Stimulated activated naive CD8-positive, alpha-beta T cell treated with anti-CD3 and anti-CD28 coated beads, Interleukin-15, amount 100 ng/mL, for 72 hours (primary cell): ENCODE measurements around the gene MDC1.
"Not testable (repeated sequence)": the region's sequence is repeated elsewhere in the genome, so short reads cannot be mapped to it uniquely, and the experiment has no call there.

Source experiments
- ATAC-seq: fragments of 150-1000 bp; cut with Tn5 transposase; 2 replicates; pipeline ENCODE4 v1.10.0; 2021; ENCODE audit warnings: mild to moderate bottlenecking, moderate library complexity
- DNase-seq, 2 donors: peaks; one replicate each; pipeline ENCODE4 v3.0.0; 2021 to 2022
- H3K27ac Mint-ChIP-seq, 2 donors: one replicate each; pipeline ENCODE4 v1.8.0; 2022; ENCODE audit warnings: mild to moderate bottlenecking in 2 of 2, mixed read lengths in 2 of 2, moderate library complexity in 2 of 2
- H3K27me3 Mint-ChIP-seq: one replicate; pipeline ENCODE4 v1.8.0; 2022; ENCODE audit warnings: mixed read lengths
- H3K4me1 Mint-ChIP-seq: one replicate; pipeline ENCODE4 v1.8.0; 2022; ENCODE audit warnings: mild to moderate bottlenecking, mixed read lengths
- H3K4me3 Mint-ChIP-seq, 2 donors: one replicate each; pipeline ENCODE4 v1.8.0; 2022; ENCODE audit warnings: mild to moderate bottlenecking in 2 of 2, mixed read lengths in 2 of 2, moderate library complexity in 1 of 2
- H3K9me3 Mint-ChIP-seq, 2 donors: one replicate each; pipeline ENCODE4 v1.8.0; 2022; ENCODE audit warnings: mixed read lengths in 2 of 2

Gene MDC1

GRCh38 chr6:30722280-30723112 lies 5.4 kb upstream of the MDC1 start:
- peaks cover 65% of the 10 kb centered on the region for H3K4me1 Mint-ChIP-seq
- H3K27me3 Mint-ChIP-seq, result no peaks in the 10 kb centered on the region
- H3K9me3 Mint-ChIP-seq, result no peaks in the 10 kb centered on the region
- ATAC-seq (no peak), DNase-seq (peak; percentile 80 to 81)
- H3K27ac Mint-ChIP-seq, result peak overlapping the region; percentile 79 to 99
- peak overlapping the region; percentile 88 for H3K4me3 Mint-ChIP-seq

DNA sequence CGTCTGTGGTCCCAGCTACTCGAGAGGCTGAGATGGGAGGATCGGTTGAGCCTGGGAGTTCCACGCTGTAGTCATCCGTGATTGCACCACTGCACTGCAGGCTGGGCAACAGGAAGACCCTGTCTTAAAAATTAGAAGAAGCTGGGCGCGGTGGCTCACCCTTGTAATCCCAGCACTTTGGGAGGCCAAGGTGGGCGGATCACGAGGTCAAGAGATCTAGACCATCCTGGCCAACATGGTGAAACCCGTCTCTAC lies 4.9 kb upstream of the MDC1 start:
- ATAC-seq, H3K27me3 Mint-ChIP-seq, H3K9me3 Mint-ChIP-seq: not testable (repeated sequence)
- peak in 1 of 2 donors; percentile 39 for DNase-seq
- H3K4me1 Mint-ChIP-seq, result peaks cover 69% of the 10 kb centered on the region
- peak overlapping the region; percentile 79 to 99 for H3K27ac Mint-ChIP-seq
- H3K4me3 Mint-ChIP-seq, result peak overlapping the region; percentile 88

- no peaks in the 10 kb centered on the region for H3K9me3 Mint-ChIP-seq
- H3K4me3 Mint-ChIP-seq, result peak overlapping the region; percentile 88
- peak overlapping the region; percentile 99 for H3K27ac Mint-ChIP-seq
- no peaks in the 10 kb centered on the region for H3K27me3 Mint-ChIP-seq
- peaks cover 75% of the 10 kb centered on the region for H3K4me1 Mint-ChIP-seq
- DNase-seq, result peak; percentile 94 to 96
- ATAC-seq, result peak; percentile 30
Observed at GRCh38 chr6:30721198-30722024, 4.3 kb upstream of the MDC1 start.

- DNase-seq, result peak; percentile 65 to 79
- no peaks in the 10 kb centered on the region for H3K27me3 Mint-ChIP-seq
- peak overlapping the region; percentile 88 for H3K4me3 Mint-ChIP-seq
- H3K4me1 Mint-ChIP-seq, result peaks cover 79% of the 10 kb centered on the region
- ATAC-seq, result no peak
- peak overlapping the region; percentile 99 for H3K27ac Mint-ChIP-seq
- H3K9me3 Mint-ChIP-seq, result no peaks in the 10 kb centered on the region
Observed at GRCh38 chr6:30720738-30721197, 3.7 kb upstream of the MDC1 start.

DNA sequence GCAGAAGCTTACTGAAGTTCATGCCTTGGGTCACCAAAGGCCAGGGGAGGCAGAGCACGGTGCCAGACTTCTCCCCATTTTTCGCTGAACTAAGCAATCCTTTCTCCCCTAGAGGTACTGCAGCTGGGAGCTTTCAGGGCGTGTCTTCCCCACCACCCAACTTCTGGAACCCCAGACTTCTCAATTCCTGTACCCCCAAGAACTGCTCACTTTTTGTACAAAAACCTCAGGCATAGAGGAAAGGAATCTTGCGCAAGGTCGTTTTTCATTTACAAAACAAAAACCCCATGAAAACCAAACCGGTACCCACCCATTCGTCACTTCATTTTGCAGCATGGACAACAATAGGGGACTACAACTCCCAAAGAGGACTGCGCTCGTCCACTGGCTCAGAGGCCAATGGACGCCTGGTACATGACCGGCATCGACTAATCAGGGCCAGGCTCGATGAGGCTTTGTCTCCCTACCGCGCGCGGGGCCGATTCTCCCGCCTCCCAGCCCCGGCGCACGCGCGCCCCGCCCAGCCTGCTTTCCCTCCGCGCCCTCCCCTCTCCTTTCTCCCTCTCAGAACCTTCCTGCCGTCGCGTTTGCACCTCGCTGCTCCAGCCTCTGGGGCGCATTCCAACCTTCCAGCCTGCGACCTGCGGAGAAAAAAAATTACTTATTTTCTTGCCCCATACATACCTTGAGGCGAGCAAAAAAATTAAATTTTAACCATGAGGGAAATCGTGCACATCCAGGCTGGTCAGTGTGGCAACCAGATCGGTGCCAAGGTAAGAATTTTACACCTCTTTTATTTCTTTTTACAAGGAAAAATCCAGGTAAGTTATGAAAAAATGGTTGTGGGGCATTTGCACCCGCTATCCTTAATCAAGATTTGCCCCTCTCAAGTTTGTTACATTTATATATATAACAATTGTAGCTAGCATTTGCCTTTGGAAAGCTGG lies 3.0 kb upstream of the MDC1 start, which contains the start of gene TUBB:
TUBB (plus strand) TSS at position 562 of the 947 bp plus-strand sequence; CDS start at position 717, 155 bp downstream.
- H3K4me3 Mint-ChIP-seq, result peak within 1 kb of the TSS; percentile 88
- no peaks in the 10 kb centered on the region for H3K27me3 Mint-ChIP-seq
- DNase-seq (peak; percentile 91 to 95), ATAC-seq (peak; percentile 72)
- peaks cover 79% of the 10 kb centered on the region for H3K4me1 Mint-ChIP-seq
- no peaks in the 10 kb centered on the region for H3K9me3 Mint-ChIP-seq
- H3K27ac Mint-ChIP-seq, result peak within 1 kb of the TSS; percentile 99

DNA sequence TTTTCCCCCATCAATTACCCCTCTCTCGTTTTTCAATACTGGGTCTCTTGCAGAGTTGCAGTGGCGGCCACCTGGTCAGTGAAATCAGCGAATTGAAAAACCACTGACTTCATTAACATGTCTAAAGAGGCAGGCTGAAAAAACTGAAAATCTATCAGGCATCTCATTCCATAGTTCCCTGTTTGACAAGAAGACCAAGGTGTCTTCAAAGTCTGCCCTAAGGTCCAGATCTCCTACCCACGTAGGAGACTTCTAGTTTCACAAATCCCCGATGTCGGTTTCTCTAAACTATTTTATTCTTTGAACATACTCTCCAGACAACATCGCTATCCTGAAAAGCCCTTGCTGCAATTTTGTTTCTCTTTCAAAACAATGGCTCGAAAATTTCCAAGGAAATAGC lies 2.3 kb upstream of the MDC1 start:
- H3K4me1 Mint-ChIP-seq, result peaks cover 78% of the 10 kb centered on the region
- DNase-seq, result no peak
- H3K4me3 Mint-ChIP-seq, result peak overlapping the region; percentile 88
- no peak for ATAC-seq
- H3K9me3 Mint-ChIP-seq, result no peaks in the 10 kb centered on the region
- H3K27ac Mint-ChIP-seq, result peak overlapping the region; percentile 99
- H3K27me3 Mint-ChIP-seq, result no peaks in the 10 kb centered on the region

DNA sequence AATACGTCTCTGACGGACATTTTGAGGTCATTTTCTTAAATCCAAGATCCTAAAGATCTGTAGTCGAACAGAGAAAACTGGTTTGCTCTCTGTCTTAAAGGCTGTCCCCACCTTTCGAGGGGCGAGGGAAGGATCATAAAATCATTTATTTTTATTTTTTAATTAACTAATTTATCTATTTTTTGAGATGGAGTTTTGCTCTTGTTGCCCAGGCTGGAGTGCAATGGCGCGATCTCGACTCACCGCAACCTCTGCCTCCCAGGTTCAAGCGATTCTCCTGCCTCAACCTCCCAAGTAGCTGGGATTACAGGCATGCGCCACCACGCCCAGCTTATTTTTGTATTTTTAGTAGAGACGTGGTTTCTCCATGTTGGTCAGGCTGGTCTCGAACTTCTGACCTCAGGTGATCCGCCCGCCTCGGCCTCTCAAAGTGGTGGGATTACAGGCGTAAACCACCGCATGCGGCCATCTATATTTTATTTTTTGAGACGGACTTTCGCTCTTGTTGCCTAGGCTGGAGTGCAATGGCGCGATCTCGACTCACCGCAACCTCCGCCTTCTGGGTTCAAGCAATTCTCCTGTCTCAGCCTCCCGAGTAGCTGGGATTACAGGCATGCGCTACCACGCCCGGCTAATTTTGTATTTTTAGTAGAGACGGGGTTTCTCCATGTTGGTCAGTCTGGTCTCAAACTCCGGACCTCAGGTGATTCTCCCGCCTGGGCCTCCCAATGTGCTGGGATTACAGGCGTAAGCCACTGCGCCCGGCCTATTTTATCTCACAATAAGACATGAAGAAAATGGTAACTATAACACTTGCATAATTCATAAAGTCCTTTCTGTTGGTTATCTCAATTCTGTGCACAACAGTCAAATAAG lies 1.0 kb upstream of the MDC1 start:
- not testable (repeated sequence) for H3K9me3 Mint-ChIP-seq, ATAC-seq, H3K27me3 Mint-ChIP-seq, DNase-seq
- peak overlapping the region; percentile 97 to 100 for H3K27ac Mint-ChIP-seq
- peaks cover 72% of the 10 kb centered on the region for H3K4me1 Mint-ChIP-seq
- peak overlapping the region; percentile 88 for H3K4me3 Mint-ChIP-seq

DNA sequence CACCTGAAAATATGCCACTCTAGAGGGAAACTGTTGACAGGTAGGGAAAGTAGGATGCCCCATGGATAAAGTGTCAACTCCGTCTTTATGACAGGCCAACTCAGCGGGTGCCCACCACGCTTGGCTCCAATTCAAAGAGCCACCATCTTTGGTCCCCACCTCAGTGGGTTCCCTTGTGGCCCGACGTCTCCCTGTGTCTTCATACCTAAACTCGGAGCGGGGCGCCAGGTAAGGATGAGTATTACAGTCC lies 277 bp downstream of the MDC1 start:
- no peak for DNase-seq
- peak overlapping the region; percentile 88 for H3K4me3 Mint-ChIP-seq
- H3K9me3 Mint-ChIP-seq, result no peaks in the 10 kb centered on the region
- ATAC-seq, result no peak
- H3K27me3 Mint-ChIP-seq, result no peaks in the 10 kb centered on the region
- H3K27ac Mint-ChIP-seq, result peak overlapping the region; percentile 99 to 100
- peaks cover 73% of the 10 kb centered on the region for H3K4me1 Mint-ChIP-seq

DNA sequence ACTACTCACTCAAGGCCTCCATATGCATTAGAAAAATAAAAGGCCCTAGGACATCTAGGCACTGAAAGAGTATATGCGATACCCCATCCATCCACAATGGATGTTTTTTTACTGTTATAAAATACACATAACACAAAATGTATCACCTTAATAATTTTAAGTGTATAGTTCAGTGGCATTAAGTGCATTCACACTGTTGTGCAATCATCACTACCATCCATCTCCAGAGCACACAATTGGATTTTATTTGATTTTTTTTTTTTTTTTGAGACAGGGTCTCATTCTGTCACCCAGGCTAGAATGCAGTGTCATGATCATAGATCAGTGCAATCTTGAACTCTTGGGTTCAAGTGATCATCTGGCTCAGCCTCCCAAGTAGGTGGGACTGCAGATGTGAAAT lies 2.8 kb downstream of the MDC1 start:
- H3K4me3 Mint-ChIP-seq, result no peak overlapping the region

DNA sequence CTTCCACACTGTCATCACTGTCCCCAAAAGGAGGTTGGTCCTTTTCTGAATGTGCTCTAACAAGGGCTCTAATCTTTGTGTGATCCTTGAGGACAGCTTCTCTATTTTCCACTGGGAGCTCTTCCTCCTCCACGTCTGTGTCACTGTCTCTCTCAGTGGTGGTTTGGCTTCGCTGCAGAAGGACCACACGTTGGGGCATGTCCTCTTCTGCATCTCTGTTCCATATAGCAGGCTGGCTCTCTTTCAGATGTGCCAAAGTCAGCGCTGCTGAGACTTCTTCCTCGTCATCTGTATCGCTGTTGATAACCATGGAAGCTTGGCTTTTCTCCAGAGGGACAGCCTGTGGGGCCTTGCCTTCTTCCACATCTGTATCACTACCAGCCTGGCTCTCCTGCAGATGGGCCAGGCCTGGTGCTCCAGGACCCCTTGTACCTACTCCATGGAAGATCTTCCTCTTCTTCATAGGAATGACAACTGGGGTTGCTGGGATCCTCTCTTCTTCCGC lies 4.6 kb downstream of the MDC1 start:
- peak overlapping the region; percentile 34 to 39 for H3K4me3 Mint-ChIP-seq
- DNase-seq (no peak), ATAC-seq (no peak)
- peaks cover 56% of the 10 kb centered on the region for H3K4me1 Mint-ChIP-seq
- H3K27me3 Mint-ChIP-seq, result no peaks in the 10 kb centered on the region
- H3K27ac Mint-ChIP-seq, result peak overlapping the region; percentile 19 to 50
- no peaks in the 10 kb centered on the region for H3K9me3 Mint-ChIP-seq

More for the DNA sequence above, 2.8 kb downstream of the MDC1 start:
- Mint-ChIP-seq H3K27ac (no peak overlapping the region), H3K4me1 (peaks cover 71% of the 10 kb centered on the region), H3K27me3 (no peaks in the 10 kb centered on the region), H3K9me3 (no peaks in the 10 kb centered on the region)
- no peak for ATAC-seq
- no peak for DNase-seq

DNA sequence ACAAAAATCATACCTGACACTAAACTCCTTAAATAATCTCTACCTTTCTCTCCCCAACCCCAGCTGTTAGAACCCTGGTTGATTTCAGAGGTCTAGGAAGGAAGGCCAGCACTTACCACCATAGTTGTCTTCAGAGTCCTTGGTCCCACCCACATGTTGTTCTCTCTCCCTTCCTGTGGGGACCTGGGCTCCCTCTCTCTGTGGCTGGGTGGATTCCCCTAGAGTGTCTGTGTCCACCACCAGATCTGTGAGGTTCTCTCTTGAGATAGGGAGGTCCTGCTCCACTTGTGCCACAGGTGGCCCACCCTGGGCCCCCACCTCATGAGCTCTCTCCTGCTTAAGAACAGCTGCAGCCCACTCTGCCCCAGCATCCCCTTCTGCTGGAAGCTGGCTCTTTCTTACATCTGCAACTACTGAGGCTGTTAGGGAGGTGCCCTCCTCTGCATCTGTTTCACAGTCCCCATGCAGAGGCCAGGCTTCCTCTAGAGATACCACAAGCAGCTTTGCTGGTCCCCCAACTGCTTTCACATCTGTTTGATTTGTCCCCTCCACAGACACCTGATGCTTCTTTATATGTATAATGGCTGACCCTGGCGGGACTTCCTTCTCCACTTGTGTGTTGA lies 5.2 kb downstream of the MDC1 start:
- ATAC-seq (peak; percentile 88), DNase-seq (peak in 1 of 2 donors; percentile 30)
- Mint-ChIP-seq H3K27ac (peak overlapping the region; percentile 4 to 50), H3K4me3 (peak overlapping the region; percentile 34 to 39), H3K9me3 (no peaks in the 10 kb centered on the region), H3K4me1 (peaks cover 50% of the 10 kb centered on the region), H3K27me3 (no peaks in the 10 kb centered on the region)

DNA sequence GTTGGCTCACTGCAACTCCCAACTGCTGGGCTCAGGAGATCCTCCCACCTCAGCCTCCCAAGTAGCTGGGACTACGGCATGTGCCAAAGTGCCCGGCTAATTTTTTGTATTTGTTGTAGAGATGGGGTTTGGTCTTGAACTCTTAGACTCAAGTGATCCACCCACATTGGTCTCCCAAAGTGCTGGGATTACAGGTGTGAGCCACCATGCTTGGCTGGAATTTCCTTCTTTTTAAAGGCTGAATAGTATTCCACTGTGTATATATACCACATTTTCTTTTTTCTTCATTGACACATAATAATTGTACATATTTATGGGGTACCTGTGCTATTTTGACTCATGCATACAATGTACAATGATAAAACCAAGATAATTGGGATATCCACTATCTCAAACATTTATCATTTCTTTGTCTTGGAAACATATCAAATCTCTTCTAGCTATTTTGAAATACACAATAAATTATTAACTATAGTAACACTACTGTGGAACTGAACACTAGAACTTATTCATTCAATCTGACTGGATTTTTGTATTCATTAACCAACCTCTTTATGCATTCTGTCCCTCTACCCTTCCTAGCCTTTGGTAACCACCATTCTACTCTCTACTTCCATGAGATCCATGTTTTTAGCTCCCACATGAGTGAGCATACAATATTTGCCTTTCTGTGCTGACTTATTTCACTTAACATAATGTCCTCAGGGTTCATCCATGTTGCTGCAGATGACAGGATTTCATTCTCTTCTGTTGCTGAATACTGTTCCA lies 7.8 kb downstream of the MDC1 start:
- H3K4me1 Mint-ChIP-seq, result peaks cover 31% of the 10 kb centered on the region
- H3K27ac Mint-ChIP-seq, result no peak overlapping the region
- no peak overlapping the region for H3K4me3 Mint-ChIP-seq
- no peaks in the 10 kb centered on the region for H3K27me3 Mint-ChIP-seq
- H3K9me3 Mint-ChIP-seq, result no peaks in the 10 kb centered on the region
- DNase-seq (no peak), ATAC-seq (no peak)

DNA sequence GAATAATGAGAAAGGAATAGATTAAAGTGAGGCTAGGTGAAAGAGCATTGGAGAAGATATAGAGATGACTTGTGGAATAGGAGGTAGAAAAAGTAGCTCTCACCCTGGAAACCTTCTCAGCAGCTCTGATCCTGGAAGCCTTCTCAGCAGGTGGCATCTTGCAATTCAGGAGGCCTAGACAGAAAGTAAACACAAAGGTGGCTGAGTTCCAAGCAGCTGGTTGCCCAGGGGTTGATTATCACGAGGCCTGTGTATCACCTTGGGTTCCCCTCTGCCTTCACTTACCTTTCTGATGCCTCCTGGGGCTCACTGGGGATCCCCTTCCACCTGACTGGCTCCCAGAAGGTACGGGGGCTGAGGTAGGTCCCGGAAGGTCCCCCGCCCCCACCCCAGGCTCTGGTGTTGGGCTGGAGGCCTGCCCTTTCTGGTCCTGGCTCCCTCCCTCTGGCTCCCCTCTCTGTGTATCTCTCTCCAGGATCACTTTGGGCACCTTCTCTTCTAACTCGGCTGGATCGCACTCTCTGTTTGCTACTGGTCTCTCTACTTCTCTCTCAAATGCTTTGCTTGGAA lies 9.7 kb downstream of the MDC1 start:
- H3K4me3 Mint-ChIP-seq, result no peak overlapping the region
- ATAC-seq (no peak), DNase-seq (no peak)
- H3K27ac Mint-ChIP-seq, result no peak overlapping the region
- H3K9me3 Mint-ChIP-seq, result no peaks in the 10 kb centered on the region
- peaks cover 17% of the 10 kb centered on the region for H3K4me1 Mint-ChIP-seq
- no peaks in the 10 kb centered on the region for H3K27me3 Mint-ChIP-seq
